Measurements from ENCODE around the gene HSPG2.
"Not testable (repeated sequence)": the region's sequence is repeated elsewhere in the genome, so short reads cannot be mapped to it uniquely, and the experiment has no call there.

HSPG2 gene

GRCh38 chr1:21836010-21836409 lies 101.1 kb downstream of the HSPG2 start:
- DNase-seq (ENCODE audit: extremely low spot score, insufficient read length, low read depth) (no peak), FAIRE-seq (no peak)

- FAIRE-seq, result no peak
- no peak for DNase-seq (ENCODE audit: extremely low spot score, insufficient read length, low read depth)
These were observed 102.4 kb downstream of the HSPG2 start for GRCh38 chr1:21834666-21835065.

GRCh38 chr1:21834094-21834493 lies 103.0 kb downstream of the HSPG2 start:
- no peak for DNase-seq (ENCODE audit: extremely low spot score, insufficient read length, low read depth)

GRCh38 chr1:21833392-21833976 lies 103.6 kb downstream of the HSPG2 start:
- FAIRE-seq, result no peak

More at GRCh38 chr1:21834094-21834493, 103.0 kb downstream of the HSPG2 start:
- FAIRE-seq, result no peak

GRCh38 chr1:21831454-21831970 lies 105.6 kb downstream of the HSPG2 start:
- DNase-seq (ENCODE audit: extremely low spot score, insufficient read length, low read depth) (no peak), FAIRE-seq (no peak)

More at GRCh38 chr1:21833392-21833976, 103.6 kb downstream of the HSPG2 start:
- DNase-seq (ENCODE audit: extremely low spot score, insufficient read length, low read depth), result no peak

GRCh38 chr1:21830792-21831453 lies 106.2 kb downstream of the HSPG2 start:
- DNase-seq (ENCODE audit: extremely low spot score, insufficient read length, low read depth) (no peak), FAIRE-seq (no peak)

GRCh38 chr1:21829294-21829693 lies 107.8 kb downstream of the HSPG2 start:
- no peak for FAIRE-seq
- no peak for DNase-seq (ENCODE audit: extremely low spot score, insufficient read length, low read depth)

- no peak for FAIRE-seq
These were observed 108.5 kb downstream of the HSPG2 start for GRCh38 chr1:21828506-21829210.

GRCh38 chr1:21828075-21828474 lies 109.0 kb downstream of the HSPG2 start:
- no peak for DNase-seq (ENCODE audit: extremely low spot score, insufficient read length, low read depth)
- FAIRE-seq, result no peak

More at GRCh38 chr1:21828506-21829210, 108.5 kb downstream of the HSPG2 start:
- DNase-seq (ENCODE audit: extremely low spot score, insufficient read length, low read depth), result no peak

- FAIRE-seq (no peak), DNase-seq (ENCODE audit: extremely low spot score, insufficient read length, low read depth) (no peak)
These were observed 109.9 kb downstream of the HSPG2 start for GRCh38 chr1:21827141-21827679.

GRCh38 chr1:21826694-21827093 lies 110.4 kb downstream of the HSPG2 start:
- not testable (repeated sequence) for FAIRE-seq; DNase-seq (ENCODE audit: extremely low spot score, insufficient read length, low read depth)

- FAIRE-seq, result no peak
- DNase-seq (ENCODE audit: extremely low spot score, insufficient read length, low read depth), result no peak
These were observed 111.7 kb downstream of the HSPG2 start for GRCh38 chr1:21825393-21825792.

- FAIRE-seq (no peak), DNase-seq (ENCODE audit: extremely low spot score, insufficient read length, low read depth) (no peak)
These were observed 112.2 kb downstream of the HSPG2 start for GRCh38 chr1:21824926-21825325.

GRCh38 chr1:21823980-21824702 lies 113.0 kb downstream of the HSPG2 start:
- DNase-seq (ENCODE audit: extremely low spot score, insufficient read length, low read depth), result no peak
- no peak for FAIRE-seq

GRCh38 chr1:21823206-21823979 lies 113.7 kb downstream of the HSPG2 start:
- DNase-seq (ENCODE audit: extremely low spot score, insufficient read length, low read depth) (no peak), FAIRE-seq (no peak)

GRCh38 chr1:21822349-21822748 lies 114.8 kb downstream of the HSPG2 start:
- no peak for DNase-seq (ENCODE audit: extremely low spot score, insufficient read length, low read depth)
- FAIRE-seq, result no peak

GRCh38 chr1:21821385-21822019 lies 115.6 kb downstream of the HSPG2 start:
- FAIRE-seq (no peak), DNase-seq (ENCODE audit: extremely low spot score, insufficient read length, low read depth) (no peak)

- FAIRE-seq (no peak), DNase-seq (ENCODE audit: extremely low spot score, insufficient read length, low read depth) (no peak)
These were observed 116.4 kb downstream of the HSPG2 start for GRCh38 chr1:21820597-21821232.

All from GM18507 (cell line).